Body of pancreas (tissue), 4 donors: Measurements from ENCODE around the gene KCTD21. TPM values are rescaled to one million over a fixed set of nuclear protein-coding genes. Genes with fewer than 3 reads are reported as not detected.
A peak's percentile ranks its signal among the peaks of the same experiment; 100 is the strongest.
"Not testable (repeated sequence)": the region's sequence is repeated elsewhere in the genome, so short reads cannot be mapped to it uniquely, and the experiment has no call there.

Experiments used
- ATAC-seq: fragments of 150-250 bp; one replicate; pipeline ENCODE4 v1.9.1; 2016
- DNase-seq, 4 donors: peaks; one replicate each; pipeline ENCODE4 v3.0.0-alpha.2; 2019
- H3K27ac ChIP-seq, 4 donors: fragments of 200-600 bp; sonication (generic); 1 replicate in 3 of 4; 2 replicates in 1 of 4; pipeline versions ENCODE4 v1.5.1 to v1.6.1; 2016 to 2019; ENCODE audit warnings: mild to moderate bottlenecking in 1 of 4, mixed read lengths in 1 of 4, moderate library complexity in 1 of 4
- H3K27me3 ChIP-seq, 2 donors: fragments of 200-600 bp; sonication (generic); one replicate each; pipeline ENCODE4 v1.6.0; 2016; ENCODE audit warnings: mild to moderate bottlenecking in 1 of 2
- H3K36me3 ChIP-seq, 2 donors: fragments of 200-600 bp; sonication (generic); replicated peaks in 1 of 2; 2 replicates each; pipeline ENCODE4 v1.5.1; 2016; ENCODE audit warnings: low read depth in 2 of 2; ENCODE audit not compliant: insufficient read depth in 1 of 2
- H3K4me1 ChIP-seq: fragments of 200-600 bp; sonication (generic); one replicate; pipeline ENCODE4 v1.6.0; 2016
- H3K4me3 ChIP-seq, 2 donors: fragments of 200-600 bp; sonication (generic); 1 replicate in 1 of 2; 2 replicates in 1 of 2; pipeline ENCODE4 v1.5.1; 2016 to 2019
- H3K9me3 ChIP-seq, 3 donors: fragments of 200-600 bp; sonication (generic); 1 replicate in 2 of 3; 2 replicates in 1 of 3; pipeline ENCODE4 v1.5.1; 2016
- CTCF ChIP-seq, 7 experiments: fragments of 450-650 bp in 4 of 7; fragments of 200-600 bp in 3 of 7; sonication (generic) in 3 of 7; IDR thresholded peaks; one replicate each; pipeline ENCODE4 v1.5.1; 2016 to 2019; ENCODE audit warnings: antibody characterized with exemption in 7 of 7
- POLR2A ChIP-seq, 3 donors: fragments of 450-650 bp; IDR thresholded peaks; one replicate each; pipeline ENCODE4 v1.6.1; 2016; ENCODE audit warnings: antibody characterized with exemption in 3 of 3, mild to moderate bottlenecking in 2 of 3
- WGBS, 2 donors: methylation state at CpG; one replicate each; pipeline ENCODE4 v1.1.5; 2017; 5-methylcytosine and 5-hydroxymethylcytosine counted together
- intact Hi-C: fragments of 100-400 bp; cut with DNase I; formaldehyde crosslinking; loops from one replicate; pipeline ENCODE4 v1.15.1; 2023
- total RNA-seq, 2 donors: library from RNA; depleted of rRNA; stranded (reverse); fragments of >200 nt; gene quantifications; one replicate each; pipeline ENCODE4 v1.1.0, GENCODE V29; 2016

Gene KCTD21
- total RNA-seq, 2 donors from 2014 or later, result 4.6 to 5.4 TPM

GRCh38 chr11:78180751-78181150 is 7.7 kb downstream of the KCTD21 start:
- no peak for DNase-seq

DNA sequence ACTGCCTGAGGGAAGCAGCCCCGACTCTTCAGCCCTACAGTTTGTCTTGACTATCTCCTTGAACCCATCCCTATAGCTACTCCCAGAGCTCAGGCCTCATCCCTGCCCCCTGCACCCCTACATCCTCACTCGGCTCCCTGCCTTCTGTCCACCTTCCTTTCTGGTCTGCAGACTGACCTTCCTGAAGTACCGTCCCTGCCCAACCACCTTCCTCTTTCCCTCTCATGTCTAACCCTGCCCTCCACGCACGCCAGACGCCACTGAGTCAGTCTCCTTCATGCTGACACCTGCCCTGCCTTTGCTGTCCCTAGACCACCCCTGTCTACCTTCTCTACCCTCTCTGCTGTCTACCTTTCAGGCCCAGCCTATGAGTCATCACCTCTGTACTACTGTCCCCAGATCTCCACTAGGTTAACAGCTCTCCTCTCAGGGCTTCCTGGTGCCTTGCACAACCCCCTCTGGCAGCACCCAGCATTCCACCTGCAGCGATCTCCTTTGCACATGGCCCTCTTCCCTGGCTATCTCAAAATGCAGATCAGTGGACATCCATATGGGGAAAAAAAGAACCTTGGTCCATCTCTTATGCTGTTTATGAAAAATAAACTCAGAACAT is 8.9 kb downstream of the KCTD21 start:
- Histone ChIP-seq H3K9me3 (no peaks in the 10 kb centered on the region), H3K4me1 (no peaks in the 10 kb centered on the region), H3K4me3 (no peak overlapping the region), H3K36me3 (no peaks in the 10 kb centered on the region), H3K27ac (no peak overlapping the region), H3K27me3 (no peaks in the 10 kb centered on the region)
- ATAC-seq, result peak; percentile 12
- TF ChIP-seq POLR2A (IDR thresholded peaks at IDR 0.05), result no peak
- no peak for TF ChIP-seq CTCF (IDR thresholded peaks at IDR 0.05)
- 88 to 90% methylated on average over 7 of the region's 7 CpGs for WGBS, 2 donors
- DNase-seq, result no peak
- intact Hi-C loops, result no loop called here

More at GRCh38 chr11:78180751-78181150, 7.7 kb downstream of the KCTD21 start:
- 89 to 98% methylated on average over 4 of the region's 4 CpGs for WGBS, 2 donors
- intact Hi-C loops, result no loop called here
- no peak overlapping the region for H3K4me3 ChIP-seq
- no peaks in the 10 kb centered on the region for H3K9me3 ChIP-seq
- H3K4me1 ChIP-seq, result no peaks in the 10 kb centered on the region
- ATAC-seq, result no peak
- H3K27me3 ChIP-seq, result no peaks in the 10 kb centered on the region
- H3K27ac ChIP-seq, result no peak overlapping the region
- TF ChIP-seq POLR2A (IDR thresholded peaks at IDR 0.05) (no peak), CTCF (IDR thresholded peaks at IDR 0.05) (no peak)
- no peaks in the 10 kb centered on the region for H3K36me3 ChIP-seq

DNA sequence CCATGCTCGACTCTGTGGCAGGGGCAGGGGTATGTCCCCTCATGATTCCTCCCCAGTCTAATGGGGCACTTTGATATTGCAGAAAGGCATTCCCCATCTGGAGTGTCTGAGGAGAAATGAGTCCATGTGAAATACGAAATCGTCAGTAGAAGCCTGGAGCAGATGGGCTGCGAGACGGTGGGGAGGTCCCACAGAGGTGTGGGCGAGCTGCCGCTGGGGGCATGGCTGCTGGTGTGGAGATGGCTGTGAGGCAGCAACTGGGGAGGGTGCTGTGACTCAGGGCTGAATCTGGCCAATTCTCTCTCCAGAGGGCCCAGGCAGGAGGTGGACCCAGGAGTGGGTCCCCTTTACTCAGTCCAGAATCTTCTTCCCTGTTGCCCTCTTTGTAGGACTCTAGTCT is 11.2 kb downstream of the KCTD21 start:
- intact Hi-C loops, result no loop called here
- Histone ChIP-seq H3K4me1 (no peaks in the 10 kb centered on the region), H3K27me3 (no peaks in the 10 kb centered on the region), H3K9me3 (no peaks in the 10 kb centered on the region), H3K4me3 (no peak overlapping the region), H3K27ac (no peak overlapping the region), H3K36me3 (no peaks in the 10 kb centered on the region)
- no peak for DNase-seq
- WGBS, 2 donors, result 90 to 93% methylated on average over 7 of the region's 7 CpGs
- no peak for ATAC-seq
- TF ChIP-seq CTCF (IDR thresholded peaks at IDR 0.05) (no peak), POLR2A (IDR thresholded peaks at IDR 0.05) (no peak)

- intact Hi-C loops, result no loop called here
- no peak for DNase-seq
- no peaks in the 10 kb centered on the region for H3K4me1 ChIP-seq
- H3K4me3 ChIP-seq, result no peak overlapping the region
- TF ChIP-seq POLR2A (IDR thresholded peaks at IDR 0.05) (no peak), CTCF (IDR thresholded peaks at IDR 0.05) (no peak)
- ATAC-seq, result no peak
- no peaks in the 10 kb centered on the region for H3K27me3 ChIP-seq
- 92 to 93% methylated on average over 10 of the region's 10 CpGs for WGBS, 2 donors
- H3K9me3 ChIP-seq, result no peaks in the 10 kb centered on the region
- no peaks in the 10 kb centered on the region for H3K36me3 ChIP-seq
- no peak overlapping the region for H3K27ac ChIP-seq
These were observed 11.8 kb downstream of the KCTD21 start for GRCh38 chr11:78176605-78177141.

DNA sequence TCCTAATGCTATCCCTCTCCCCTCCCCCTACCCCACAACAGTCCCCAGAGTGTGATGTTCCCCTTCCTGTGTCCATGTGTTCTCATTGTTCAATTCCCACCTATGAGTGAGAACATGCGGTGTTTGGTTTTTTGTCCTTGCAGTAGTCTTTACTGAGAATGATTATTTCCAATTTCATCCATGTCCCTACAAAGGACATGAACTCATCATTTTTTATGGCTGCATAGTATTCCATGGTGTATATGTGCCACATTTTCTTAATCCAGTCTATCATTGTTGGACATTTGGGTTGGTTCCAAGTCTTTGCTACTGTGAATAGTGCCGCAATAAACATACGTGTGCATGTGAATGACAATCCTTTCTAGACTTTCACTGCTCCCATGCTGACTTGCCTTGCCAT is 12.6 kb downstream of the KCTD21 start:
- WGBS, 2 donors, result 98 to 100% methylated on average over 3 of the region's 3 CpGs
- H3K27ac ChIP-seq, DNase-seq, H3K4me1 ChIP-seq, H3K4me3 ChIP-seq, intact Hi-C loops, ATAC-seq, H3K27me3 ChIP-seq, H3K36me3 ChIP-seq, H3K9me3 ChIP-seq: not testable (repeated sequence)
